NOMO-1 treated with DMSO at 0.1 percent for 48 hours (cell line): ENCODE results near the gene HPCAL1.
A peak's percentile ranks its signal among the peaks of the same experiment; 100 is the strongest.
"Not testable (repeated sequence)": the region's sequence is repeated elsewhere in the genome, so short reads cannot be mapped to it uniquely, and the experiment has no call there.

Experiments
- DNase-seq: peaks from one replicate; lab custom pipeline; 2025; ENCODE audit not compliant: unreplicated experiment; lab: John Stamatoyannopoulos, UW

Gene HPCAL1

DNA sequence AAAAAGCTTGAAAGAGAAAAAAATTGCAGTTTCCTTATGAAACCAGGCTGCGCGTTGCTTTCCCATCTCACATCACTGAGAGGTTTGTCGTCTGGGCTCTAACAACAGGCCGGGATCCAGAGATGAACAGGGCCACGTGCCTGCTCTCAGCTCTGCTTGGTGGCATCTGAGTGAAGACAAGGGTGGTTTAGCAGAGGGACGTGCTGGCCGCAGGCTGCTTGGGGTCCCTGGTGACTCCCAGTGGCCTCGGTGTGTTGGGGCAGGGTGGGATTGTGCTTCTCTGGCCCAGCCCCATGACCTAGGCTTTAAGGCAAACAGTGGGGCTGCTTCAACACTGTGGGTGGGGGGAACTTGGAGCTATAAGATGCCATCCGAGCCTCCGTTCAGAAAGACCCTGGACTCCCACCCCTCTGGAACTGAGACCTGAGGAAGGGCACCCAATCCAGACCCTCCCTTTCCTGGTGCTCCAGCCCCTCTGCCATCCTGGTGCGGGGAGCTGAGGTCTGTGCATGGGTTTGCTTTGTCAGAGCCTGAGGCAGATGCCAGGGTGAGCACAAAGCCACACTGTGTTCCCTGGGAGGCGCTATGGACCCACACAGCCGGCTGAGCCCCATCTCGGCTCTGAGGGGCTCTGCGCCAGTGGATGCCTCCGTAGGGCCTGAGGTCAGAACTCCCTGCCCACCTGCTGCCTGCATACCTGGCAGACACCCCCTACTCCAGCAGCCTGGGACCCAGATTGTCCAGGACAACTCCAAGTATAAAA lies 18.4 kb upstream of the HPCAL1 start:
- no peak for DNase-seq

DNA sequence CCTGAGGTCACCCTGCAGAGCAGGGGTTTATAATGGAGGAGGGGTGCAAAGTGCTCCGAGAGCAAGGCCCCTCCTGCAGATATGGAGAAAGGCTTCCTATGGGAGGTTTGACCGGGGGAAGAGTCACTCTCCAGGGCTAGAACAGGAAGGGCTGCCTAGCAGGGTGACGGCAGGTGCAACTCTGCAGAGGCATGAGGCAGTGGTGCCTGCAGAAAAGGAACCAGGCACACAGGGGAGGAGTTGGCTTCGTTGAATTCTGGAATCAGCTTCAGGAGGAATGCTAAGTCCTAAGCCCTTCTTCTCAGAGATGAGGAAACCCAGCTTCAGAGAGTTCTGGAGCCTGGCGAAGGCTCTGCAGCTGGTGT lies 17.5 kb upstream of the HPCAL1 start:
- DNase-seq = peak; percentile 46

DNA sequence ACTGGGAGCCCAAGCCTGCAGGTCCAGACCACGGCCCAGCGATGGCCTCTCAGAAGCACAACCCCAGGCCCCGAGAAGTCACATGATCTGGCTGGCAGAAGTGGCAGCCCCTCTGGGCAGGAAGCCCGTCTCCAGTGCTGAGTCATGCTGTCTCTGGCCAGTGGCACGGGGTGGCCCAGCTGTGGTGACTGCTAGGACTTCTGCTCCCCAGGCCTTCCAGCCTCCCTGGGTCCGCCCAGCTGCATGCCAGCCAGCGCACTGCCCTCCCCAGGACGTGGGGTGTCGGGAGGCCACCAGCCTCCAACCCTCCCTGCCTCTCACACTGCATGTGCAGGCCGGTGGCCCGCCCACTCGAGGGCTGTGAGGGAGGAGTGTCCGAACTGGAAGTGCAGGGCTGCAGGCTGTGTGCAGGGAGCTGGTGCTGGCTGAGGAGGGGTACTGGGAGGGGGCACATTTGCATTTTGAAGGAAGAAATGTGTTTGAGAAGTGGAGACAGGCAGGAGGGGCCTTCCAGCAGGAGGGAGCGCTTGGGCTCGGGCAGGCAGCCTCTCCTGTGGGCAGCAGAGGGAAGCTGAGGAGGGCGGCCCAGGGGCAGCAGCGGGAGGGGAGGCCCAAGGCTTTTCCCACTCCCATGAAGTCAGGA lies 17.0 kb upstream of the HPCAL1 start:
- DNase-seq = peak; percentile 59

DNA sequence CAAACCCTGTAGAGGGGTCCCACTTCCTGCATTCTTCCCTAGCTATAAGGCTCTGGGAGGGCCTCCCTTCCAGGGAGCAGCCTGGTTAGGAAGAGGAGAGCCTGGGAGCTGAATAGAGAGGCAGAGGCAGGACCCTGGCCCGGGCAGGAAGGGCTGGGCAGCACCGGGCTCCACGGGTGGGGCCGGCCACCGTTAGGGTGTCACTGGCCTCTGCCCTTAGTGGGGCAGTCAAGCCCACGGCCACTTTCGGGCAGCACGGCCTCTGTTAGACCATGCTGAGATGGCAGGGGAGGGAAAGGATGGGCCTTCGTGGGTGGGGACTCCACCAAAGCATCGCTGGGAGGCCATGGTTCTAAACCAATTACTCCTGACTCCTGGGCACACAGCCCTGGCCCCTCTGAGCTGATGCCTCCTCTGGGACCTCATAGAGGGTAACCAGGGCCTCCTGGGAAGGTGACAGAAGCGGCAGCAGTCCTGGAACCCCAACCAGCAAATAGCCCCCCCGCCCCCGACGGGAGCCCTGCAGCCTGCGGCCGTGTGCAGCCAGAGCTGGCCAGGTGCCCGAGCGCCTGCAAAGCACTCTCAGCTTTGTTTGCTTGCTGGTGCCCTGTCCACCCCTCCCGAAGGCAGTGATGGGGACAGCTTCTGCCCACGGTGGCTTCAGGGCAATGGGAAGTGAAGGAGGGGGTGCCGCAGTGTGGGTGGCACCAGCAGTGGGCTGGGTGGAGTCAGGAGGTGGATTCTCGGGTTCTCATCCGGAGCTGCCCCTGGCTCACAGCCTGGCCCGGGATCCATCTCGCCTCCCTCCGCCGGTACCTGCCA lies 16.3 kb upstream of the HPCAL1 start:
- no peak for DNase-seq

DNA sequence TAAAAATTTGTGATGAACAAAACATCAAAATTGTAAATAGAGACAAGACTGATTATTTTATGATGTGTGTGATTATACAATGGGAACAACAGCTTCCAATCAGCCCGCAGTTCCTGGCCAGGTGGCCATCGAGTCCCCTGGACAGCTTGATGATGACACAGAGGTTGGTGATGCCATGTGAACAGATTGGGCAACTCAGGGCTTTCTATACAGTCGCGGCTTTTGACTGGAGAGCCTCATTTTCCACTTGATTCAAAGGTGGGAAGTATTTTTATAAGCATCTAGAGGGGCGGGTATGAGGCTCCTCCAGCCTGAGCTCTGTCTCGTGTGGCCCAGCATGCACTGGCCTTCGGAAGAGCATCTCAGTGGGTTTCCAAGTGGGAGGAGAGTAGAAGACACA lies 14.9 kb upstream of the HPCAL1 start:
- no peak for DNase-seq

DNA sequence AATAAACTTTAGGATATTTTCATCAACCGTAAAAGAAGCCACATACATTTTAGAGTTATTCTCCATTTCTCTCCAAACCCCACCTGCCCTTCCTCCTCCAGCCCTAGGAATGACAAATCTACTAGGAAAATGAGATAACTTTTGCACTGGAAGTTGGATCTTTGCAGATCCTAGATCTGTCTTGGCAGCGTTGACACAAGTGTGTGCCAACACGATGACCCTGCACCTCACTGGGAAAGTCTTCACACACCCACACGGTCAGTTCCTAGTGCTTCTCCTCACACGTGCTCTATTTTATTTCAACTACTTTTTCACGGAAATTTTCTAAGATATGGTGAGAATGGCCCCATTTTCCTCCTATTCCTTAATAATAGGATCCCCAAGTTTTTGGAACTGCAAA lies 14.1 kb upstream of the HPCAL1 start:
- DNase-seq = no peak

DNA sequence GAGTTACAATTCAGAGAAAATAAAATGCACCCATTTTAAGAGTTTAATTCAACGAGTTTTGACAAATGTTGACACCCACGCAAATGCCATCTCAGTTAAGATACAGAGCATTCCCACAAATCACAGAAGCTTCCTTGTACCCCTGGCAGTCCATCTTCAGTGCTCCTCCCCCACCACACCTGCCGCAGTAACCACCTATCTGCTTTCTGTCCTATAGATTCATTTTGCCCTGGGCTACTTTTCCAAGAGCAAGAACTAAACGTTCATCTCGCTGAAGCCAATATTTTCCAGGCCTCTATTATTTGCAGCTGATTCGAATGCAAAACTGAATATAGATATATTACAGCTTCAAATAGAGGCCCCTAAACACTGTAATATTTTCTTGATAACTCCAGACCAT lies 13.4 kb upstream of the HPCAL1 start:
- no peak for DNase-seq

DNA sequence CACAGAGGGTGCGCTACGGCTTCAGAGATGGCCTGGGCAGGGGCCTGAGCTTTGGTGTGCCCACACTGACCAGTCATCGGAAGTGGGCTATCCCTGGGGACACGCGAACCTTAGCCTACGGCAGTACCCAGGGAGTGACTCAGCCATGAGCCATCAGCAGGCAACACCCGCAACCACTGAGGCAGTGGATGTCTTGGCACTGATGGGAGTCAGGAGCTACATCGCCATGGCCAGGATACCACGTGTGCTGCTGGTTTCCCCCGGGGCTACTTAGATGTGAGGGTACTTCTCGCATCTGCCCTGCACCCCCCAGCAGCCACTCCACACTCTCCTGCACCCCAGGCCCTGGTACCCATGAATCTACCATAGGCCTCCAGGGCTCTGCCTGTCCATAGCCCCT lies 12.8 kb upstream of the HPCAL1 start:
- no peak for DNase-seq

DNA sequence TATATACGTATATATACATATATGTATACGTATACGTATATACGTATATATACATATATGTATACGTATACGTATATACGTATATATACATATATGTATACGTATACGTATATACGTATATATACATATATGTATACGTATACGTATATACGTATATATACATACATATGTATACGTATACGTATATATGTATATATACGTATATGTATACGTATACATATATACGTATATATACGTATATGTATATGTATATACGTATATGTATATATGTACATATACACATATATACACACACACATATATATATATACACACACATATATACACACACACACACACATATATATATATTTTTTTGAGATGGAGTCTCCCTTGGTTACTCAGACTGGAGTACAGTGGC lies 11.3 kb upstream of the HPCAL1 start:
- not testable (repeated sequence) for DNase-seq

DNA sequence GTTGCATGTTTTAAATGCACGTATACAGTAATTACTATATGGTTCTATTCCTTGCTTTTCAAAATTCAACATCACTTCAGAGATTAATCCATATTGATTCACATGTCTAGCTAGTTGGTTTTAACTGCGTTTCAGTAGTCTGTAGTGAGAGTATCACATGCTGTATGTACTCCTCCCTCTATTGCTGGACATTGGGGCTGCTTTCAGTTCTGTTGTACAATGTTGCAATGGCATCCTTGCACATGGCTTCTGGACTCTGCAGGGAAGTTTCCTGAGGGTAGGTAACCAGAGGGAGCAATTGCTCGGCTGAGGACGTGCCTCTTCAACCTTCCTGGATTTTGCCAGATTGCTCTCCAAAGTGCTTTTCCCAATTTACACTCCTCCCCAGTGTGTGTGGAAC lies 10.7 kb upstream of the HPCAL1 start:
- no peak for DNase-seq

DNA sequence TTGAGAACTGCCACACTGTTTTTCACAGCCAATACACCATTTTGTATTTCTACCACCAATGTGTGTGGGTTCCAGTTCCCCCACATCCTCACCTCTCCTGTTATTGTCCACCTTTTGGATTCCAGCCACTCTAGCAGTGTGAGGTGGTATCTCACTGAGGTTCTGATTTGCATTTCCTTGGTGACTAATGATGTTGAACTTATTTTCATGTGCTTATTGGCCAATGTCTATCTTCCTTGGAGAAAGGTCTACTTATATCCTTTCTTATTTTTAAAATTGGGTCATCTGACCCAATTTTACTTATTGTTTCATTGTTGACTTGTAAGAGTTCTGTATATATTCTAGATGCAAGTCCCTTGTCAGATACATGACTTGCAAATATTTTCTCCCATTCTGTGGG lies 9.1 kb upstream of the HPCAL1 start:
- DNase-seq = no peak

DNA sequence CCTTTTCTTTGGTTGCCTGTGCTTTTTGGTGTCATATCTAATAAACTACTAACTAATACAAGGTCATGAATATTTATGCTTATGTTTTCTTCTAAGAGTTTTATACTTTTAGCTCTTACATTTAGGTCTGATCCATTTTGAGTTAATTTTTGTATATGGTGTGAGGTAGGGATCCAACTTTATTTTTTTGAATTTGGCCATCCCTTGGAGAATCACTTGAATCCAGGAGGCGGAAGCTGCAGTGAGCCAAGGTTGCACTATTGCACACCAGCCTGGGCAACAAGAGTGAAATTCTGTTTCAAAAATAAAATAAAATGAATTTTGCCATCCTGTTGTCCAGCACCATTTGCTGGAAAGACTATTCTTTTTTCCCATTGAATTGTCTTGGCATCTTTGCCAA lies 8.6 kb upstream of the HPCAL1 start:
- DNase-seq = no peak

DNA sequence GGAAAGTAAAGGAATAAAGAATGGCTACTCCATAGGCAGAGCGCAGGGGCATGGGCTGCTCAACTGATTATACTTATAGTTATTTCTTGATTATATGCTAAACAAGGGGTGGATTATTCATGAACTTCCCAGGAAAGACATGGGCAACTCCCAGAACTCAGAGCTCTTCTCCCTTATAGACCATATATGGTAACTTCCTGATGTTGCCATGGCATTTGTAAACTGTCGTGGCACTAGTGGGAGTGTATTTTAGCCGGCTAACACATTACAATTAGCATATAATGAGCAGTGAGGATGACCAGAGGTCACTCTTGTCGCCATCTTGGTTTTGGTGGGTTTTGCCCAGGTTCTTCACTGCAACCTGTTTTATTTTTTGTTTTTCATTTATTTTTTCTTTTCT lies 7.1 kb upstream of the HPCAL1 start:
- DNase-seq = not testable (repeated sequence)

DNA sequence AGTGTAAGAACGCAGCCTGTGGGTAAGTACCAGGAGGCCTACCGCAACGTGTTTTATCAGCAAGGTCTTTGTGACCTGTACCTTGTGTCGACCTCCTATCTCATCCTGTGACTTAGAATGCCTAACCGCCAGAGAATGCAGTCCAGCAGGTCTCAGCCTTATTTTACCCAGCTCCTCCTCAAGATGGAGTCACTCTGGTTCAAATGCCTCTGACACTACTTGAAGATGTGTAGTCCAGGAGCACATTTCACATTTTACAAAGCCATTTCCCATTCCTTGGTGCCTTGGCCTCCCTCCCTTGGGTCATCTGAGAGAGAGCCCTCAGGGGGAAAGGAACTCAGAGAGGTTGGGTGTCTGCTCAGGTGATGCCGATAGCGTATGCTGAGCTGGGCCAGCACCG lies 6.6 kb upstream of the HPCAL1 start:
- no peak for DNase-seq

DNA sequence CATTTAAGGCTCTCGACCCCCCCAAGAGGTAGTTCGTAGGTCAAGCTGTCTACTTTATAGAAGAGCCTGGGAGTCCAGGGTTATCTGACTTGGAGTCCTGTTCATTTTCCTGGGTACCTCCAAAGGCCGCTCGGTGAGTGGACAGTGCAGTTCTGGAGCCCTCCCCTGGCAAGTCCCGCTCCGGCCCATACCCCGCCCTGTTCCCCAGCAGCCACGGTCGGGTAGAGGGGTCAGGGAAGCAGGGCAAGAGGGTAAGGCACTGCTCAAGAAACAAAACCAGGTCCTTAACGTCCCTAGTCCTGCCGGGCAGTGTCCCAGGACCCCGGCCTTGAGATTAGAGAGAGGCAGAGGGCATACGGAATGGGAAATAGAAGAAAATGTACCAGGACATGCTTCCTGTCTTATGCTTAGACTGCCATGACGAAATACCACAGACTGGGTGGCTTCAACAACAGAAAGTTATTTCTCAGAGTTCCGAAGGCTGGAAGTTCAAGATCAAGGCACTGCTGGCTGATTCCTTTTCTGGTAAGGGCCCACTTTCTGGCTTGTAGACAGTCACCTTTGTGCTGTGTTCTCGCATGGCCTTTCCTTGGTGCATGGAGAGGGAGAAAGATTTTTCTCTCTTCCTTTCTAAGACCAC lies 5.4 kb upstream of the HPCAL1 start:
- DNase-seq = no peak

DNA sequence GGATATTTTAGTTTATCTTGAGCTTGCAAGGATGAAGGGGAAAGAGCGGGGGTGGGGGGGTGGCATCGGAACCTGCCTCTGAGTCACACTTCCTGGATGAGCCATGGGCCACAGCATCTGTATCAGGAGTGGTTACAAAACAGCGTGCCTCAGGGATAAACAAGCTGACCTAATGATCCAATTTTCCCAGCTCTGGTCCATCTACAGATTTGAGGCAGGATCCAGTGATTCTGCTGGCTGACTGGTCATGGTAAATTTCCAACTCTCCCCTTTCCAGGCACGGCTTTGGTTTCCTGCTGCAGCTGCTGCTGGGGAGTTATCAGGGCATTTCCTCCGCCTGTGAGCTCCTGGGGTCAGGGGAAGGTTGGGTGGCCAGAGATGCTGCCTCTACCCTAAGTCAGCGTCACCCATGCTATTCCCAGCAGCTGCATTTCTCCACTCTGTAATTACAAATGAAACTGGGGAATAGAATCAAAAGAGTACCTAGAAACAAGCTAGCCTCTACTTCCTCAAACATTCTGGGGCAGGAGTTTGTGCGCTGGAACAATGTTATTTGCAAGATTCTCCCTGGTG lies 4.7 kb upstream of the HPCAL1 start:
- DNase-seq = peak; percentile 26

DNA sequence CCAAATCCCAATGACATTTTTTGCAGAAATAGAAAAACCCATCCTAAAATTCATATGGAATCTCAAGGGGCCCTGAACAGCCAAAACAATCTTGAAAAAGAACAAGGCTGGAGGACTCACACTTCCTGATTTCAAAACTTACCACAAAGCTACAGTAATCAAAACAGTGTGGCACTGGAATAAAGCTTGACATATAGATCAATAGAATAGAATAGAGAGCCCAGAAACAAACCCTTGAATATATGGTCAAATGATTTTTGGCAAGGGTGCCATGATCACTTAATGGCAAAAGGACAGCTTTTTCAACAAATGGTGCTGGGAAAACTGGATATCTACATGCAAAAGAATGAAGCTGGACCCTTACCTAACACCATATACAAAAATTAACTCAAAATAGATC lies 3.9 kb upstream of the HPCAL1 start:
- not testable (repeated sequence) for DNase-seq

DNA sequence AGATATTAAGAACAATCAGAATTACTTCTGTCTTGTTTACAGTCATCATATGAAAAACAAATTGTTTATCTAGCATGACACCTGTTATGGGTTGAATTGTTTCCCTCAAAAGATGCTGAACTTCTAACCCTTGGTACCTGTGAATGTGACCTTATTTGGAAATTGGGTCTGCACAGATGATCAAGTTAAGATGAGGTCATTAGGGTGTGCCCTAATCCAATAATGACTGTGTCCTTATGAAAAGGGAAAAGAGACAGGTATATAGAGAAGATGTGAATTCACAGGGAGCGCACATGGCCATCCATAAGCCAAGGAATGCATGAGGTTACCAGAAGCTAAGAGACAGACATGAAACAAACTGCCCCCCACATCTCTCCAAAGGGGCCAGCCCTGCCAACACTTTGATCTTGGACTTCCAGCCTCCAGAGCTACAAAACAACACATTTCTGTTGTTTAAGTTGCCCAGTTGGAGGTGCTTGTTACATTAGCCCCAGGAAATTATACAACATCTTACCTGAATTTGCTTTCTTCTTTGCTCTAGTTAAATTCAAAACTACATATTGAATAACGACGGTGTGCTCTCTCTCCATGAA lies 2.3 kb upstream of the HPCAL1 start:
- DNase-seq = no peak

DNA sequence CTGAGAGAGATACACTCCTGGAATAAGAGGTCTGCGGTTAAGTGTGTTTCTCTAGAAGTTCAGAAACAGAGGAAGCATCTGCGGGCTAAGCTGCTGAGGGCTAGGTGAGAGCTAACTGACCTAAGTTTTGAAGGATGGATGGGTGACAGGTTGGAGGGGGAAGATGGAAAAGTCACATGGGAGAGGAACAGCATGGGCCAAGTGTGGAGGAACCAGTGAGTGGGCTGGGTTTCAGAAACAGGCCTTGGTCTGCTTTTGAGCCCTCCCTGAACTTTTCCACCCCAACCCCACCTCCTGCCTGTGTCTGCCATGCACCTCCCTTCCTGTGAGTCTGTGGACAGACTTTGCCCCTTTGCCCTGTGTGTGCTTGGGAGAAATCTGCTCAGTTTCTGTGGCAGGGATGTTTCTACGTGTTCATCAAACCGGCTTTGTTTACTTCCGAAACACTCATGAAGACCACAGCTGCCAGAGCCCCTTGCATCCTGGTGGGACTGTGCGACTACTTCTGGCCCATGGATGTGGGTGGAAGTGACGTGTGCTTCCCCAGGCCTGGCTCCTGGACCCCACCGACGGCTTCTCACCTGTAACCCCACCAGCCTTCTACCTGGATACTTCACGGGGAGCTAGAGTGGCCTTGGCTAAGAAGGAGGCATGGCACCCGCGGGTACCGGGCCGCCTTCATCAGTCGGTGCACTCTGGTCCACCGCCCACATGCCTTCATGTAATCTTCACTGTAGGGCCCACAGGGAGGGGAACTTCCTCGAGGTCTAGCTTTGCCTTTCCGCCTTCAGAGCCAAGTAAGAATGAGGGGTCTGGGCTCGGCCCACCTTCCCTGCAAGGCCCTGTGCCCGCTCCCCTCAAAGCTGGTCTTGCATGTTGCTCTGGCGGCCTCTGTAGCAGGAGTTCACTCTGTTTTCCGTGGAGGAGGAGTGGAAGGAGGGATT lies 1.4 kb upstream of the HPCAL1 start:
- DNase-seq = no peak

DNA sequence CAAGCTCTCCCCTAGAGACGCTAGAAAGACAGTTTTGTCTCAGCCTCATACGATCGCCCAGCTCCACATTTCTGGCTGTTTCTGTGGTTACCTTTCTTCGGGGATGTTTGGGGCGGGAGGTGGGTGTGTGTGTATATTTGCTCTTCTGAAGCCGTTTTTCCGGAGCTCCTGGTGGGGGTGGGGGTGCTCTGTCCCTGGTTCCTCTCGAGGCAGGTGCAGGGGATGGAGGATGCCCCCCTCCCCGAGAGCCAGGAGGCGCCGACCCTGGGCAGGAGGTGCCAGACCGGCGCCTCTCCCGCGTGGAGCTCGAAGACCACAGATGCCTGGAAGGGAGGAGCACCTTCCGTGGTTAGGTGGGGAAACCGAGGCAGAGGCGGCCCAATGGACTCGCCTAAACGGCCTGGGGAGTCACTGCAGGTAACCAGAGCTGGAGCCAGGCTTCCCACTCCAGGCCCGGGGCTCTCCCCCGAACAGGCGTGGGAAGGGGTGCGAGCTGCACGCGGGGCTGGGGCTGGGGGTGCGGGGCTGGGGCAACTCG lies 694 bp upstream of the HPCAL1 start:
- no peak for DNase-seq
